CD4-positive, alpha-beta T cell treated with Interleukin-12 subunit alpha and Interleukin-12 subunit beta, for 1 hour (primary cell): ENCODE data around the gene RASIP1.
"Not testable (repeated sequence)": the region's sequence is repeated elsewhere in the genome, so short reads cannot be mapped to it uniquely, and the experiment has no call there.

Source experiments
- DNase-seq: peaks from one replicate; pipeline ENCODE4 v3.0.0-alpha.2; 2020

Gene RASIP1

DNA sequence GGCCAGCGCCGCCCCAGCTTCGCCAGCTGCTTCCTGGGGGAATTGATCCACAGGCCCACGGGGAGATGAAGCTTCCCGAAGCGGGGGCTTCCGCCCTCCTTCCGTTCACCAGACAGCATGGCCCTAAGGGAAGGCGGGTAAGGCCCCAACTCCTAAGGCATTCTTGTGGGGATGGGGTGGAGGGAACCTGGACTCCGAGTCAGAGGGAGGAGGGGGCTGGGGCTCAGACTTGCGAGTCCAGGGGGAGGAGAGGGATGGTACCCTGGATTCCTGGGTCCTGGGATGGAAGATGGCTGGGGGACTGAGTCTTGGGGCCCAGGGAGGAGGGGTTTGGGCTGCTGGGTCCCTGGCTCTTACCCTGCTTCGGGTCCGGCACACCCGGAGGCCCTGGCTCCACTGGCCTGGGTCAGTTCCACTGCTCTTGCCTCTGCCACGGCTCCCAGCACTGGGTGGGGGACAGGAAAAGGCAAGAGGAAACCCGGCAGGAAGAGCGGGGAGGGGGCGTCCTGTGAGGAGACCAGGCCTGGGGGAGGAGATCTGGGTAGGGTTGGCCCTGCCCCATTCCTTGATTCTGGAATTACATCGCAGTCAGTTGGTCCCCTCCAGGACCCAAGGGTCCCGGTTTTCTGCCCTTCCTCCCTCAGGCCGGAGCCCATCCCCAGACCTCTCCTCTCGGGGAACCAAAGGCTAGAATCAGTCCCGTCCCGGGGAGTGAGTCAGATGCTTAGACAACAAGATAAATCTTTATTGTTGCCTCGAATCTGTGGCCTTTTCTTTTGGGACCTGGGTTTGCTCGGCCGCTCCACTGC is at the start of gene RASIP1:
Gene RASIP1, minus strand, starts transcription at position 447 of the 809 bp plus-strand sequence. Its CDS starts 328 bp downstream, at position 119.
- no peak for DNase-seq

GRCh38 chr19:48787331-48787730 is 46.9 kb upstream of the RASIP1 start:
- DNase-seq = not testable (repeated sequence)

DNA sequence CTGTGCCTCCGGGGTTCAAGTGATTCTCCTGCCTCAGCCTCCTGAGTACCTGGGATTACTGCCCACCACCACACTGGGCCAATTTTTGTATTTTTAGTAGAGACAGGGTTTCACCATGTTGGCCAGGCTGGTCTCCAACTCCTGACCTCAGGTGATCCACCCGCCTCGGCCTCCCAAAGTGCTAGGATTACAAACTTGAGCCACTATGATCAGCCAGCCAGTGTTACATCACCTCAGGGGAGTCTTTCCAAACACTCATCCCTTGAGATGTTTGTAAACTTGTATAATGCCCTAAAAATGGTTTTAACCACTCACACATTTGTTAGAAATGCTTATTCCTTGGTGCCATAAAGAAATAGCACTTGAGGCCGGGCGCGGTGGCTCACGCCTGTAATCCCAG is 46.0 kb upstream of the RASIP1 start:
- DNase-seq = not testable (repeated sequence)

DNA sequence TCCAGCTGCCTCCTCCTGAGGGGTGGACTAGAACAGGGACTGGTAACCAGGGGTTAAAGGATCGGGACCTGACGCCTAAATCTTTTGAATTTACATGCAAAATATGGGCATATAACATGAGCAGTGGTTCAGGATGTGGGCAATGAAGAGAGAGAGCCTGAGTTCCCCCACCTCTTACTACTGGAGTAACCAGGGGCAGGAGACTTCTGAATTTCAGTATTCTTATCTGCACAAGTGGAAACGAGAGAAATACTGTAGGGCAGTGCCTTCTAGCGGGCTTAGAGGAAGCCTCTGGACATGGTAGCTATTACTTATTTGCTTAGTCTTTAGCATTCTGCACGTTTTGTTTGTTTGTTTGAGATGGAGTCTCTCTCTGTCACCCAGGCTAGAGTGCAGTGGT is 44.1 kb upstream of the RASIP1 start:
- DNase-seq = no peak

- no peak for DNase-seq
These were observed 40.4 kb upstream of the RASIP1 start for GRCh38 chr19:48780631-48781391.

- DNase-seq = no peak
These were observed 39.2 kb upstream of the RASIP1 start for GRCh38 chr19:48779636-48780035.

DNA sequence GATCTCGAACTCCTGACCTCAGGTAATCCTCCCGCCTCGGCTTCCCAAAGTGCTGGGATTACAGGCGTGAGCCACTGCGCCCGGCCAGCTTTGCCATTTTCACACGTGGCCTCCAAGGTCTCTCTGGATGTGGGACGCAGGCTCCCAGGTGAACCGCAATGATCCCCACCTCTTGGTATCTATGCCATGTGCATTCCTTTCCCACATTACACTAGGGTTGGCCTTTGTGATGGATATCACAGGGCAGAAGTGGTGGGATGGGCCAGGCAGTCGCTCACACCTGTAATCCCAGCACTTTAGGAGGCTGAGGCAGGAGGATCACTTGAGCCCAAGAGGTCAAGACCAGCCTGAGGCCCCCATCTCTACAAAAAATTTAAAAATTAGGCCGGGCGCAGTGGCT is 37.3 kb upstream of the RASIP1 start:
- DNase-seq = no peak

DNA sequence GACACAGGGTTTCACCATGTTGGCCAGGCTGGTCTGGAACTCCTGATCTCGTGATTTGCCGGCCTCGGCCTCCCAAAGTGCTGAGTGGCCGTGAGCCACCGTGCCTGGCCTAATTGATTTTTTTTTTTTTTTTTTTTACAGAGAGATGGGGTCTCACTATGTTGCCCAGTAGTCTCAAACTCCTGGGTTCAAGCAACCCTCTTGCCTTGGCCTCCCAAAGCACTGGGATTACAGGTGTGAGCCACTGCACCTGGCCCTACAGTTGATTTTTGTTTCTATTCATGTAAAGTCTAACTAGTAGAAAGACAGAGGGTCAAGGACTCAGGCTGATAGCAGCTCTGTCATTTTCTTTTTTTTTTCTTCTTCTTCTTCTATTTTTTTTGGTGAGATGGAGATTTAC is 36.7 kb upstream of the RASIP1 start:
- no peak for DNase-seq

GRCh38 chr19:48772503-48772953 is 32.1 kb upstream of the RASIP1 start:
- no peak for DNase-seq

GRCh38 chr19:48770734-48771472 is 30.5 kb upstream of the RASIP1 start:
- DNase-seq = no peak

DNA sequence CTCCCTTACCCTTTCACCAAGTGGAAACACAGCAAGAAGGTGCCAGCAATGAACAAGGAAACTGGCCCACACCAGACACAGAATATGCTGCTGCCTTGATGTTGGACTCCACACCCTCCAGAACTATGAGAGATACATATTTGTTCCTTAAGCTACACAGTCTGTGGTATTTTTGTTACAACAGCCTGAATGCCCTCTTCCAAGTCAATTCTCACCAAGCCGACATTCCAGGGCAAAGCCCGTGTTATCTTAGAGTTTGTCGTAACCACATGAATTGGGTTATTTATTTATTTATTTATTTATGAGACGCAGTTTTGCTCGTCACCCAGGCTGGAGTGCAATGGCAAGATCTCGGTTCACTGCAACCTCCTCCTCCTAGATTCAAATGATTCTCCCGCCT is 29.9 kb upstream of the RASIP1 start:
- no peak for DNase-seq

GRCh38 chr19:48768994-48769713 is 28.7 kb upstream of the RASIP1 start:
- no peak for DNase-seq

GRCh38 chr19:48768171-48768753 is 27.9 kb upstream of the RASIP1 start:
- DNase-seq = not testable (repeated sequence)

GRCh38 chr19:48765816-48766215 is 25.4 kb upstream of the RASIP1 start:
- DNase-seq = not testable (repeated sequence)

DNA sequence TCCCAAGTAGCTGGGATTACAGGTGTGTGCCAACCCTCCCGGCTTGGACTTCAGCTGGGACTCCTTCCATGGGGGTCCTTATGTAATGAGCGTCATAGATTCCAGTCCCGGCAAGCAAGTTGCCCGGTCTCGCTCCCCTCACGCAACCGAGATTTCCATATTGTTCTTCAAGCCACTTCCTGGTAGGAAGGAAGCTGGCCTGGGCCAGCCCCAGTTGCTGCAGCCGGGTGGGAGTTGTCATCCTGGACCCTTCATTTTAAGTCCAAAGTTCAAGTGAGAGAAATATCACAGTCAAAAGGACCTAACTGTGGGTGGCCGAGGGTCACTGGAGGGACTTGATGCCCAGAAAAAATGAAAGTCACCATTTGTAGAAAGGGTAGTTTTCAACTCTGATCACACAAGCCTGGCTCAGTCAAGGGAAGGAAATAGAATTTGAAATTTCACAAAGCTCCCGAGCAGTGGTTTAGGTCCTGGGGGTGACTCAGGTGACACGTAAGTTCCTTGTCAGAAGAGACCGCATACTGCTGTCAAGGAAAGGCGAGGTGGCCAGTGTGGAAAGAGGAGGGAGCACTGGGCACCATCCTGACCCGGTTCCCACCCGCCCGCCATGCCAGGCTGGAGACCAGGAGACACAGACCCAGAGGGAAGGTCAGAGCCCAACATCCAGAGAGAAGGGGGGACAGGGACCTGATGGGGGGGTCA is 20.2 kb upstream of the RASIP1 start:
- no peak for DNase-seq

- no peak for DNase-seq
These were observed 17.3 kb upstream of the RASIP1 start for GRCh38 chr19:48757741-48758144.

DNA sequence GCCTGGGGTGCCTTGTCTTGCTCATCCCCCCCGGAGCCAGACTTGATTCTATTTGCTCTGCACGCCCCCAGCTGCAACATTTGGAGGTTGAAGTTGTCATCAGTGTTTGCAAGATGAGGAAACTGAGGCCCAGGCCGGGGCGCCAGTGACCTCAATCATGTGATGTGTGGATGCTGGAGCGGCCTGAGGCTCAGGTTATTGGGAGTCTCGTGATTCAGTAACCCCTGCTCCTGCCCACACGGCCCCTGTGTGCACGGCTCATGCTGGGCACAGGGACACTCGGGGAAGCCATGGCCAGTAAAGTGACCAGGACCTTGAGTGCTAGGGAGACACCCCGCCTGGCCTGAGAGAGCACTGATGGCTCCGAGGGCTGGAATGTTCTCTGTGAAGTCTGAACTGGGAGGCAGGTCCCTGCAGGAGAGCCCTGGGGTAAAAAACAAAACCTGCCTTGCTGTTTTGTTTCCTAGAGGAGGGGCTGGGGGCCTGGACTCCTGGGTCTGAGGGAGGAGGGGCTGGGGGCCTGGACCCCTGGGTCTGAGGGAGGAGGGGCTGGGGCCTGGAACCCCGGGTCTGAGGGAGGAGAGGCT is 16.8 kb upstream of the RASIP1 start:
- DNase-seq = no peak

DNA sequence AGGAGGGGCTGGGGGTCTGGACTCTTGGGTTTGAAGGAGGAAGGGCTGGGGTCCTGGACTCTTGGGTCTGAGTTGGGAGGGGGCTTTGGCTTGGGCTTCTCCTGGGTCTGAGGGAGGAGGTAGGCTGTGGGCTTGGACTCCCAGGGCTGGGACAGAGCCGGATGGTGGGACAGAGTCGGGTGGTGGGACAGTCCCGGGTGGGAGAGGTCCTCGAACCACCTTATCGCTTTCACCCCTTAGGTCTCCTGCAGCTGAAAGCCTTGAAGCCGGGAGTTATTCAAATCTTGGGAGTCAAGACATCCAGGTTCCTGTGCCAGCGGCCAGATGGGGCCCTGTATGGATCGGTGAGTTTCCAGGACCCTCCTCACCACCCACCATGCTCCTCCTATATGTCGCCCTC is 16.3 kb upstream of the RASIP1 start:
- DNase-seq = no peak

GRCh38 chr19:48756212-48756611 is 15.8 kb upstream of the RASIP1 start:
- DNase-seq = no peak

DNA sequence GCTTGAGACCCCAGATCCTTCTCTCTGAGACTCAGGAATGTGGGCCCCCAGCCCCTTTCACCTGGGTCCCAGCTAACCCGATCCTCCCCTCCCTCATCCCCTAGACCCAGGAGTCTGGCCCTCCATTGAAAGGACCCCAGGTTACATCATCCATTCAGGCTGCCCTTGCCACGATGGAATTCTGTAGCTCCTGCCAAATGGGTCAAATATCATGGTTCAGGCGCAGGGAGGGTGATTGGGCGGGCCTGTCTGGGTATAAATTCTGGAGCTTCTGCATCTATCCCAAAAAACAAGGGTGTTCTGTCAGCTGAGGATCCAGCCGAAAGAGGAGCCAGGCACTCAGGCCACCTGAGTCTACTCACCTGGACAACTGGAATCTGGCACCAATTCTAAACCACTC is 15.4 kb upstream of the RASIP1 start:
- DNase-seq = no peak

GRCh38 chr19:48755084-48755641 is 14.8 kb upstream of the RASIP1 start, which contains the start of gene FGF21:
TSS of gene FGF21 (plus strand) at chr19:48755524. CDS start at chr19:48756237, 713 bp downstream.
- DNase-seq = no peak
